ENCODE data around the gene PRAMEF13. TPM values are rescaled to one million over a fixed set of nuclear protein-coding genes. Genes with fewer than 3 reads are reported as not detected.
"Not testable (repeated sequence)": the region's sequence is repeated elsewhere in the genome, so short reads cannot be mapped to it uniquely, and the experiment has no call there.

Gene PRAMEF13
- not detected in 2 replicates for total RNA-seq

DNA sequence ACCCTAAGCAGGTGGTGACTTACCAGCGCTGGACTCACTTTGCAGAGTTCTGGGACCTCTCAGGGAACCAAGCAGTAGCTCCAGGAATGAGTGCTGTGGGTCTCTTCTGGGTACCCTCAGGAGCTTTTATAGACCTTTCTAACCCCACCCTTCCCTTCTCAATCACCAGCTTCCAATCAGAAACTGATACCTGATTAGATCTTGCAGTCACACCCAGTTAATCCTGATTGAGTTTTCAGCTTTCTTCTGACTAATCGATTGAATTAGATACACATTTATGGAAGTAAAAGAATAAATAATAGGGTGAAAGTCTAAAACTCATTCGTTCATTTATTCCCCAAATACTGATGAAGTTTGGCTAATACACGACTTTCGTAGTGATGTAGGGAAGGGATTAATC, at the start of gene PRAMEF13:
TSS of gene PRAMEF13 (minus strand) at position 101 of the 400 bp plus-strand sequence. CDS start 1,820 bp downstream, outside the sequence.
- not testable (repeated sequence) for H3K4me3 ChIP-seq (ENCODE audit: low read depth, low read length); H3K36me3 ChIP-seq (ENCODE audit: control insufficient read depth, insufficient read depth, low read length); DNase-seq (ENCODE audit: low read depth); H3K27me3 ChIP-seq (ENCODE audit: control insufficient read depth, insufficient read depth, low read length)

- not testable (repeated sequence) for H3K36me3 ChIP-seq (ENCODE audit: control insufficient read depth, insufficient read depth, low read length); H3K27me3 ChIP-seq (ENCODE audit: control insufficient read depth, insufficient read depth, low read length); H3K4me3 ChIP-seq (ENCODE audit: low read depth, low read length); DNase-seq (ENCODE audit: low read depth)
These were observed 45.9 kb upstream of the PRAMEF13 start for GRCh38 chr1:13247122-13247521.

- not testable (repeated sequence) for H3K27me3 ChIP-seq (ENCODE audit: control insufficient read depth, insufficient read depth, low read length); H3K36me3 ChIP-seq (ENCODE audit: control insufficient read depth, insufficient read depth, low read length); DNase-seq (ENCODE audit: low read depth); H3K4me3 ChIP-seq (ENCODE audit: low read depth, low read length)
These were observed 45.3 kb upstream of the PRAMEF13 start for GRCh38 chr1:13246554-13246871.

DNA sequence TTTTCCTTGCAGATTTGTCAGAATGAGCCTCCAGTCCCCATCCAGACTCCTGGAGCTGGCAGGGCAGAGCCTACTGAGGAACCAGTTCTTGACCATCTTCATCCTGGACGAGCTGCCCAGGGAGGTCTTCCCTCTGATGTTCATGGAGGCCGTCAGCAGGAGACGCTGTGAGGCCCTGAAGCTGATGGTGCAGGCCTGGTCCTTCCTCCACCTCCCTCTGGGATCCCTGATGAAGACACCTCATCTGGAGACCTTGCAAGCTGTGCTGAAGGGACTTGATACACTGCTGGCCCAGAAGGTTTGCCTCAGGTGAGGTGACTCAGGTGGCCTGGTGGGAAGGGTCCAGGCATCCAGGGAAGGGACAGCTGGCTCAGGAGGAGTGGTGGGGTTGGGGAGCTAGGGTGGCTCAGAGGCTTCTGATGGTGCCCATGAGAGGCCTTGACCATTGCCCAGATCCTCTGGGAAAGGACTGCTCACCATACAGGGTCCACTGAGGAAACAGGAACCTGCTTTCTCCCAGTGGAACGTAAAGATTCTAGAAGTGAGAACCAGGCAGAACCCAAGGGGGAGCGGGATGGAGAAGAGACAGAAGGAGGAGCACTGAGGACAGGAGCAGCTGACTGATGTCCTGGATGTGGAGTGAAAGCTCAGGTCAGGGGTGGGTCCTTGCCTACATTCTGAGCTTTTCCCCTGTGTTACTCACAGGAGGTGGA, 44.8 kb upstream of the PRAMEF13 start:
- H3K27me3 ChIP-seq (ENCODE audit: control insufficient read depth, insufficient read depth, low read length); H3K4me3 ChIP-seq (ENCODE audit: low read depth, low read length); DNase-seq (ENCODE audit: low read depth); H3K36me3 ChIP-seq (ENCODE audit: control insufficient read depth, insufficient read depth, low read length): not testable (repeated sequence)

GRCh38 chr1:13243536-13244263, 42.5 kb upstream of the PRAMEF13 start:
- H3K27me3 ChIP-seq (ENCODE audit: control insufficient read depth, insufficient read depth, low read length); H3K36me3 ChIP-seq (ENCODE audit: control insufficient read depth, insufficient read depth, low read length); H3K4me3 ChIP-seq (ENCODE audit: low read depth, low read length): not testable (repeated sequence)

DNA sequence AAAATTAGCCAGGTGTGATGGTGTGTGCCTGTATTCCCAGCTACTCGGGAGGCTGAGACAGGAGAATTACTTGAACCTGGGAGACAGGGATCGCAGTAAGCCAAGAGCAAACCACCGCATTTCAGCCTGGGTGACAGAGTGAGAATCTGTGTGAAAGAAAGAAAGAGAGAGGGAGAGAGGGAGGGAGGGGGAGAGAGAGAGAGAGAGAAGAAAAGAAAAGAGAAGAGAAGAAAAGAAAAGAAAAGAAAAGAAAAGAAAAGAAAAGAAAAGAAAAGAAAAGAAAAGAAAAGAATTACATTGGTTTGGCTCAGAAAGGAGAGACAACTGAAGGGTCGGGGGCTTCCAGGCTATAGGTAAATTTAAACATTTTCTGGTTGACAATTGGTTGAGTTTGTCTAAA, 38.4 kb upstream of the PRAMEF13 start:
- not testable (repeated sequence) for H3K36me3 ChIP-seq (ENCODE audit: control insufficient read depth, insufficient read depth, low read length); H3K4me3 ChIP-seq (ENCODE audit: low read depth, low read length); H3K27me3 ChIP-seq (ENCODE audit: control insufficient read depth, insufficient read depth, low read length); DNase-seq (ENCODE audit: low read depth)

More at GRCh38 chr1:13243536-13244263, 42.5 kb upstream of the PRAMEF13 start:
- DNase-seq (ENCODE audit: low read depth): not testable (repeated sequence)

DNA sequence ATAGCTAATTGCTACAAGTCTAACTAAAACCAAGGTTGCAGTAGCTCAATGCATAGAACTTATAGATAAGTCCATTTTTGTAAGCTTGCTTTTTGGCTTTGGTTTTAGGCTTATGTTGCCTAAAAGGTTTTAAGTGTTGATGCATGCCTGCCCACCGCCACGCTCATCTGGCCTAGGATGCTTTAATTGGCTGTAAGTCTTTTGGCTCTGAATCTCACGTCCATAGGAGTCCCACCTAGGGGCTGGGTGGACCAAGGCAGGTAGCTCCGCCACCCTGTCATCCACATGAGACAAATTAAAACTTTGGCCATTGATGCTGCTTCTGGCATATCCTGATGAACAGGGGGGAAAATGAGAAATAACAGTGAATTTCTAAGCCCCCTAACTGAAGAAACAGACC, 36.4 kb upstream of the PRAMEF13 start:
- H3K4me3 ChIP-seq (ENCODE audit: low read depth, low read length); DNase-seq (ENCODE audit: low read depth); H3K36me3 ChIP-seq (ENCODE audit: control insufficient read depth, insufficient read depth, low read length); H3K27me3 ChIP-seq (ENCODE audit: control insufficient read depth, insufficient read depth, low read length): not testable (repeated sequence)

DNA sequence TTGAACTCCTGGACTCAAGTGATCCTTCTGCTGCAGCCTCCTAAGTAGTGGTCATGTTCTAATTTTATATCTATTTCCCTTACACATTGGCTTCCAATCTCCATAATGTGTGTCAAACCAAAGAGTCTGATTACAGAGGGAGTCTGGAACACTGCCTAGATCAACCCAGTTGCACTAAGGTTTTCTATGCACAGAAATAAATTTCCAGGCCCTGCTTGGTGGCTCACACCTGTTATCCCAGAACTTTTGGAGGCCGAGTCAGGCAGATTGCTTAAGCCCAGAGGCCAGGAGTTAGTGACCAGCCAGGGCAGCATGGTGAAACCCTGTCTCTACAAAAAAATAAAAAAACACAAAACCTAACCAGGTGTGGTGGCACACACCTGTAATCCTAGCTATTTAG, 32.8 kb upstream of the PRAMEF13 start:
- not testable (repeated sequence) for DNase-seq (ENCODE audit: low read depth); H3K27me3 ChIP-seq (ENCODE audit: control insufficient read depth, insufficient read depth, low read length); H3K36me3 ChIP-seq (ENCODE audit: control insufficient read depth, insufficient read depth, low read length); H3K4me3 ChIP-seq (ENCODE audit: low read depth, low read length)

- H3K36me3 ChIP-seq (ENCODE audit: control insufficient read depth, insufficient read depth, low read length); H3K4me3 ChIP-seq (ENCODE audit: low read depth, low read length); H3K27me3 ChIP-seq (ENCODE audit: control insufficient read depth, insufficient read depth, low read length); DNase-seq (ENCODE audit: low read depth): not testable (repeated sequence)
These were observed 30.8 kb upstream of the PRAMEF13 start for GRCh38 chr1:13232056-13232455.

DNA sequence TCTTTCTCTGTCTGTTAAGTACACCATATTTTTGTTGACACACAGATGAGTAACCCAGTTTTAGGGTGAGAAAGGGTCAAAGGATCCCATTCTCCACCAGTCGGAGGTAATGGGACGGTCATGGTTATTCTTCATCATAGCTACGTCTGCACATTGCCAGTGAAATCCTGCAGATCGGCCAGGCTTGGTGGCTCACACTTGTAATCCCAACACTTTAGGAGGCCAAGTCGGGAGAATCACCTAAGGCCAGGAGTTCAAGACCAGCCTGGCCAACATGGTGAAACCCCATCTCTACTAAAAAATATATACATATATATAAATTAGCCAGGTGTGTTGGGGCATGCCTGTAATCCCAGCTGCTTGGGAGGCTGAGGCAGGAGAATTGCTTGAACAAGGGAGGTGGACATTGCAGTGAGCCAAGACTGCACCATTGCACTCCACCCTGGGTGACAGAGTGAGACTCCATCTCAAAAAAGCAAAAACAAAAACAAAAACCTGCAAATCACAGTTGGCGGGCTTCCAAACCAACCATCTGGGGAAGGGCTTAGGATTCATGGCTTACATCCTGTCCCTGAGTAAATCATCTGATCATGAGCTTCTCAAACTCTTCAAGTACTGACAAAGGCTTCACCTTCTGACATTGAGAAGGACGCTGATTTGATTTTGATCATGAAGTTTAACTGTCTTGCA, 30.0 kb upstream of the PRAMEF13 start:
- DNase-seq (ENCODE audit: low read depth); H3K27me3 ChIP-seq (ENCODE audit: control insufficient read depth, insufficient read depth, low read length); H3K4me3 ChIP-seq (ENCODE audit: low read depth, low read length); H3K36me3 ChIP-seq (ENCODE audit: control insufficient read depth, insufficient read depth, low read length): not testable (repeated sequence)

DNA sequence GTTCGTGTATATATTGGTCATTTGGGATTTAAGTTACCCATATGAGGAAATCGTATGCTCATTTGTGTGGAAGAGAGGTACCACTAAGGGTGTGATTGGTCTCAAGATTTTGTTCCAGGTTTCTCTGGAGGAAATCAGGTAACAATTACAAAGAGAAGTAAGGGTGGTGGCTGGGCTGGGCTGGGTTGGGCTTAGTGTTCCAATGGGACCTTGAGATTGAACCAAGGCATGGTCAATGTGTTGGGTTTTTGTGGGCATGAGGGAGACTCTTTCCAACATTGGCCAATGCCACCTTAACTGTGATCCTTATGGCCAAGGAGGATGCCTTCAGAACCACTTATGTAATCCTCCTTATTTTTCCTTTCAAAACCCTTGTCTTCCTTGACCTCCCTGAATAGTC, 29.4 kb upstream of the PRAMEF13 start:
- H3K27me3 ChIP-seq (ENCODE audit: control insufficient read depth, insufficient read depth, low read length); H3K36me3 ChIP-seq (ENCODE audit: control insufficient read depth, insufficient read depth, low read length); H3K4me3 ChIP-seq (ENCODE audit: low read depth, low read length); DNase-seq (ENCODE audit: low read depth): not testable (repeated sequence)

DNA sequence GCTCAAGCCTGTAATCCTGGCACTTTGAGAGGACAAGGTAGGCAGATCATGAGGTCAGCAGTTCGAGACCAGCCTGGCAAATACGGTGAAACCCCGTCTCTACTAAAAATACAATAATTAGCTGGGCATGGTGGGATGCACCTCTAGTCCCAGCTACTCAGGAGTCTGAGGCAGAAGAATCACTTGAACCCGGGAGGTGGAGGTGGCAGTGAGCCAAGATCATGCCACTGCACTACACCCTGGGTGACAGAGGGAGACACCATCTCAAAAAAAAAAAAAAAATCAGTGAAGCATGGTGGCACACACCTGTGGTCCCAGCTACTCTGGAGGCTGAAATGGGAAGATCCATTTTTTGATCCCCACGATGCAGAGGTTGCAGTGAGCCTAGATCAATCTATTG, 28.9 kb upstream of the PRAMEF13 start:
- not testable (repeated sequence) for DNase-seq (ENCODE audit: low read depth); H3K4me3 ChIP-seq (ENCODE audit: low read depth, low read length); H3K36me3 ChIP-seq (ENCODE audit: control insufficient read depth, insufficient read depth, low read length)

More for the DNA sequence above, 28.9 kb upstream of the PRAMEF13 start:
- H3K27me3 ChIP-seq (ENCODE audit: control insufficient read depth, insufficient read depth, low read length): not testable (repeated sequence)
